Measurements from ENCODE around the gene OGN.

The OGN gene

DNA sequence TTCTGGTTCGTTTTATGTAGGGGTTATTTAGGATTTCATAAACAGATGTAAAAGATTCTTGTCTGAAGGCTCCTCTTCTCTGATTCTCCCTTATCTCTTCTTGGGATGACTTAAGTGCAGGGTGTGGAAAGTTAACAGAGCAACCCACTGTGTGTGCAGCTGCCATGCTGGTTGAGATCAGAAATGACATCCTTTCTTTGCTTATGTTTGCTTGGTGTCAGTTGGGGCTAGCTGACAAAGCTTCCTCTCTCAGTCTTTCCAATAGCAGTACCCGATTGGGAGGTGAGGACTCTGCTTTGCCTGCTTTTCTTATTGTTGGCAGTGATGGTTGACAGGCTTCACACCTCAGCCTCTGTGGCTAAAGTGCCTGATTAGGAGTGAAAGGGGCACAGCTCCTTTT, 26.5 kb downstream of the OGN start:
- H3K9me3 ChIP-seq (ENCODE audit: control insufficient read depth, low read depth, low read length) = no peaks in the 10 kb centered on the region
- H3K27ac ChIP-seq (ENCODE audit: low read length) = no peak overlapping the region
- peaks cover 10% of the 10 kb centered on the region for H3K4me1 ChIP-seq (ENCODE audit: control insufficient read depth, low read depth, low read length)
- no peak overlapping the region for H3K9ac ChIP-seq (ENCODE audit: low read length)
- H3K36me3 ChIP-seq (ENCODE audit: control insufficient read depth, low read depth, low read length) = no peaks in the 10 kb centered on the region
- H3K4me3 ChIP-seq (ENCODE audit: low read length) = no peak overlapping the region
- H3K27me3 ChIP-seq (ENCODE audit: control insufficient read depth, insufficient read depth, low read length) = no peaks in the 10 kb centered on the region

DNA sequence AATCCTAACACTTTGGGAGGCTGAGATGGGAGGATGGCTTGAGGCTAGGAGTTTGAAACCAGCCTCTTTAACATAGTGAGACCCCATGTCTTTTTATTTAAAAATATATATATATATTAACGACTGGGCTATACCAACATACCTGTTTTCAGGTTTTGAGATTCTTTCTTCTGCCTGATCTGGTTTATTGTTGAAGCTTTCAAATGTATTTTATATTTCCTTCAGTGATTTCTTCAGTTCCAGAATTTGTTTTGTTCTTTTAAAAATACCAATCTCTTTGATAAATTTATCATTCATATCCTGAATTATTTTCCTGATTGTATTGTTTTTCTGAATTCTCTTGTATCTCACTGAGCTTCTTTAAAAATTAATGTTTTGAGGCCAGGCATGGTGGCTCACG, 31.2 kb downstream of the OGN start:
- H3K4me1 ChIP-seq (ENCODE audit: control insufficient read depth, low read depth, low read length) = no peaks in the 10 kb centered on the region
- no peak overlapping the region for H3K4me3 ChIP-seq (ENCODE audit: low read length)
- no peaks in the 10 kb centered on the region for H3K9me3 ChIP-seq (ENCODE audit: control insufficient read depth, low read depth, low read length)
- no peak overlapping the region for H3K9ac ChIP-seq (ENCODE audit: low read length)
- H3K27ac ChIP-seq (ENCODE audit: low read length) = no peak overlapping the region
- no peaks in the 10 kb centered on the region for H3K27me3 ChIP-seq (ENCODE audit: control insufficient read depth, insufficient read depth, low read length)
- H3K36me3 ChIP-seq (ENCODE audit: control insufficient read depth, low read depth, low read length) = no peaks in the 10 kb centered on the region

DNA sequence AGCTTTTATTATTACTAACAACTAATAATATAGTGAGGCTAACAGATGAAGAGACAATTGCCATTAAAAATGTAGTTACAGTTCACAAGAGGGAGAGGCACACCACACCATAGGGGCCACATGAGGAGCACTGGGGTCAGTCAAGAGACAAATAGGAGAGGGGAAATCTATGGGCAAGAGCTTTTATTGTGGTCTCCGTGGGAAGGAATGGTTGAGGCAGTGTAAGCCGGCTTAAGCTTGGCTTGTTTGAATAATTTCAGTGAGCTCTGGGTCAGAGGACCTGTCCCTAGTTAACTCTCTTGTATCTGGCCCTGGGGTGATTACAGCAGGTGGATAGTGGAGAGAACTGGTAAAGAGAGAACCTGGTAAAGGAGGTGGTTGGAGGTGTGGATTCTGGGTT, 35.3 kb downstream of the OGN start:
- no peak overlapping the region for H3K27ac ChIP-seq (ENCODE audit: low read length)
- no peaks in the 10 kb centered on the region for H3K4me1 ChIP-seq (ENCODE audit: control insufficient read depth, low read depth, low read length)
- no peaks in the 10 kb centered on the region for H3K9me3 ChIP-seq (ENCODE audit: control insufficient read depth, low read depth, low read length)
- H3K27me3 ChIP-seq (ENCODE audit: control insufficient read depth, insufficient read depth, low read length) = no peaks in the 10 kb centered on the region
- no peak overlapping the region for H3K4me3 ChIP-seq (ENCODE audit: low read length)
- H3K36me3 ChIP-seq (ENCODE audit: control insufficient read depth, low read depth, low read length) = no peaks in the 10 kb centered on the region
- H3K9ac ChIP-seq (ENCODE audit: low read length) = no peak overlapping the region

DNA sequence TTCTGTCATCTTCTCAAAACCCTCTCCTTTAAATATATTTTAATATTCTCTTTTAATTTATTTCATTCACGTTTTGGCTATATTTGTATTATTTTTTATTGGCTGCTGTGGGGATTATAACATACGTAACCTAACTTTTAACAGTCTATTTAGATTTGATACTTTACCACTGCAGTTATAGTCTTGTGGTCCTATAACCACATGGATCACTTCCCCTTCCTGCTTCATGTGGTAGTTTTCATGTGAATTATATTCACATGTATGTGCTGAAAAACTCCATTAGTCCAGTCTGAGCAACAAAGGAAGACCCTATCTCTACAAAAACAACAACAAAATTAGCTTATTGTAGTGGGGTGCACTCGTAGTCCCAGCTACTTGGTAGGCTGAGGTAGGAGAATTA, 44.3 kb downstream of the OGN start:
- H3K9ac ChIP-seq (ENCODE audit: low read length) = no peak overlapping the region
- H3K4me3 ChIP-seq (ENCODE audit: low read length) = no peak overlapping the region
- no peaks in the 10 kb centered on the region for H3K36me3 ChIP-seq (ENCODE audit: control insufficient read depth, low read depth, low read length)
- no peaks in the 10 kb centered on the region for H3K27me3 ChIP-seq (ENCODE audit: control insufficient read depth, insufficient read depth, low read length)
- no peaks in the 10 kb centered on the region for H3K4me1 ChIP-seq (ENCODE audit: control insufficient read depth, low read depth, low read length)
- no peak overlapping the region for H3K27ac ChIP-seq (ENCODE audit: low read length)
- no peaks in the 10 kb centered on the region for H3K9me3 ChIP-seq (ENCODE audit: control insufficient read depth, low read depth, low read length)

DNA sequence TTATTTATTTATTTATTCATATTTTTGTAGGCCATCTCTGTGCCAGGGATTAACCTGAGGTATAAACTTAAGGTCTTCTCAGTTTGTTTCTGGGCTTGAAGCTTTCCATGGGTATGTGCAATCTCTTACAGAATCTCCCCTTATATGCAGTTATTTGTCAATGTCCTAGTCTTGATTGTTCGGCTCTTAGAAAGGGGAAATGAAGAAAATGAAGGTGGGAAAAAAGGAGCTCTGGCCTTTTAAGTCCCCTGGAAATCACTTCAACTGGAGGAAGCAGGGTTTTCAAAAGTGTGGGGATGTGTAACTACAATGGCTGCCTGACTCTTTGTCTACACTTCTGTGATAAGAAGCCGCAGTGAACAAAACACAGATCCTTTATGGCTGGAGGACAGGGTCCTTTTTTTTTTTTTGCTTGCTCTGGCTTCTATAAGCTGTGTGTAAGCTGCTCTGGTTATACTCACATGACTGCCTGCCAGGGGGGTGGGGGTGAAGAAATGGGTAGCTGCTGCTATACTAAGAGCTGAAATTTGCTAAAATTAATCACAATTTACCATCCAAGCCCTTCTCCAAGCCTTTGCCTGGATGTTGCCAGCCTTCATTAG, 44.9 kb downstream of the OGN start:
- Histone ChIP-seq H3K36me3 (ENCODE audit: control insufficient read depth, low read depth, low read length) (no peaks in the 10 kb centered on the region), H3K27me3 (ENCODE audit: control insufficient read depth, insufficient read depth, low read length) (no peaks in the 10 kb centered on the region), H3K4me3 (ENCODE audit: low read length) (no peak overlapping the region), H3K4me1 (ENCODE audit: control insufficient read depth, low read depth, low read length) (no peaks in the 10 kb centered on the region), H3K9ac (ENCODE audit: low read length) (no peak overlapping the region), H3K27ac (ENCODE audit: low read length) (no peak overlapping the region), H3K9me3 (ENCODE audit: control insufficient read depth, low read depth, low read length) (no peaks in the 10 kb centered on the region)

DNA sequence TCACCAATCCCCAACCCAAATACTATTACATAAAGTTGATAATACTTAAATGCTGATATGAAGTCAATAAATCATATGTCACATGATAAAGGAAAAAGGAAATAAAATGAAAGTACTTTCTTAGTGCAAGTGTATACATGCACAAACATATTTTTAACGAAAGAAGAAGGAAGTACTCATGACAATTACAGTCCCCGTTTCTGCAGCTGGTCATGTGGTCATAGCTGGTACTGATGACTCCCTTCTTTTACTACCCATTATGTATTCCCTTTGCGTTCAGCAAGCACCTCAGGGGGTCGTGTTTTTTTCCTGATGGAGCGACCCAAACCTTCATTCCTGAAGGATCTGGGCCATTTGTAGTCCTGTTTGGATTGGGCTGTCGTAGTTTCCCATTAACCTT, 51.3 kb downstream of the OGN start:
- H3K4me3 ChIP-seq (ENCODE audit: low read length) = no peak overlapping the region
- no peaks in the 10 kb centered on the region for H3K36me3 ChIP-seq (ENCODE audit: control insufficient read depth, low read depth, low read length)
- H3K4me1 ChIP-seq (ENCODE audit: control insufficient read depth, low read depth, low read length) = no peaks in the 10 kb centered on the region

DNA sequence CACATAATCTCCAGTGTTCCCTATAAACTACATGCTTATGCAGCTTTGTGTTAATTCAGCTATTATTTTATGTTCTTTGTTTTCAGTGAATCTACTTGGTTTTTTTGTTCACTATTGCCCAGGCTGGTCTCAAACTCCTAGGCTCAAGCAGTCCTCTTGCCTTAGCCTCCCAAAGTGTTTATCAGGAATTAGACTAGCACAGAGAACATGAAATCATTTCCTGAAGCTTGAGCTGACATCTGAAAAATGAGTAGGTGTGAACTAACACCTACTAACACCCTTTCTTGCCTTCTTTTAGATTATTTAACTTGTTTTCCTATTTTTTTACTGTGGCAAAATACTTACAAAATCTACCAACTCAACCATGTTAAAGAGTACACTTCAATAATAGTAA, 53.6 kb downstream of the OGN start:
- no peaks in the 10 kb centered on the region for H3K4me1 ChIP-seq (ENCODE audit: control insufficient read depth, low read depth, low read length)
- no peaks in the 10 kb centered on the region for H3K36me3 ChIP-seq (ENCODE audit: control insufficient read depth, low read depth, low read length)
- H3K4me3 ChIP-seq (ENCODE audit: low read length) = no peak overlapping the region
- H3K9me3 ChIP-seq (ENCODE audit: control insufficient read depth, low read depth, low read length) = no peaks in the 10 kb centered on the region
- no peak overlapping the region for H3K27ac ChIP-seq (ENCODE audit: low read length)
- H3K9ac ChIP-seq (ENCODE audit: low read length) = no peak overlapping the region
- H3K27me3 ChIP-seq (ENCODE audit: control insufficient read depth, insufficient read depth, low read length) = no peaks in the 10 kb centered on the region

More for the DNA sequence above, 51.3 kb downstream of the OGN start:
- H3K9ac ChIP-seq (ENCODE audit: low read length) = no peak overlapping the region
- no peak overlapping the region for H3K27ac ChIP-seq (ENCODE audit: low read length)
- H3K27me3 ChIP-seq (ENCODE audit: control insufficient read depth, insufficient read depth, low read length) = no peaks in the 10 kb centered on the region
- H3K9me3 ChIP-seq (ENCODE audit: control insufficient read depth, low read depth, low read length) = no peaks in the 10 kb centered on the region

DNA sequence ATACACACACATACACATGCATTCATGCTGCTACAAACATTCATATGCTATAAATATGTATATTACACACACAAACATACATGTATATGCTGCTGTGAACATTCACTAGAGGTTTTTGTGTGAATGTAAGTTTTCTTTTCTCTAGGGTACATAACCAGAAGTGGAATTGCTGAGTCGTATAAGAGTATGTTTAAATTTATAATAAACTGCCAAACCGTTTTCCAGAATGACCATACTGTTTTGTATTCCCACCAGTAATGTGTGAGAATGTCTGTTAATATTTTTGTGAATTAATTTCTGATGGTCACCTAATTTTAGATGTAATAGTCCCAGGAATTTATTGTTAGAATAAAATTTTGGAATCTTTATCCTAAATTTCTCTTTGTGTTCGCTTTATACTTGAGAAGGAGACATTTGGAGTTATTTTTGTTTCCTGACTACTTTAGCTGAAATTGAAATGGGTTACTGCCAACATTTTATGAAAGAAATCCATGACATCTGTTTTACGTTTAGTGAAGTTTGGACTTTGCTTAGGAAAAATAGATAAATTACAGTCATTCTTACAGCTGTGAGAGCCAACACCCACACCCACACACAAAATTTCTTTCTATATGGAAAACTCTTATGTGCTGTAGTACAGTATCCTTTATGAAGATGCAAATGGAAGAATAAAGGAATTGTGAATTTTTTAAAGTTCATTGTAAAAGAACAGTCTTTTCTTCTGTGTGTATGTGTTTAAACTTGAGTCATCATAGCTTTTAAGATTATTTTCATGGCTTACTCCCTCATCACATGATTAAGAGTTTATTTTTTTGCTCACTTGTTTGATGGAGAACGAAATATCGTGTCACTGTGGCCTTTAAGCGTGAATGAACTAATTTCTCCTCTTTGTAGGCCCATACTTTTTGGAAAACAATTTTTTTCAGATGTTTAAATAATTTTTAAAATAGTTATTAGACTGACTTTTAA, 54.3 kb downstream of the OGN start:
- no peaks in the 10 kb centered on the region for H3K9me3 ChIP-seq (ENCODE audit: control insufficient read depth, low read depth, low read length)
- no peaks in the 10 kb centered on the region for H3K4me1 ChIP-seq (ENCODE audit: control insufficient read depth, low read depth, low read length)
- no peak overlapping the region for H3K4me3 ChIP-seq (ENCODE audit: low read length)
- no peak overlapping the region for H3K27ac ChIP-seq (ENCODE audit: low read length)
- H3K36me3 ChIP-seq (ENCODE audit: control insufficient read depth, low read depth, low read length) = no peaks in the 10 kb centered on the region
- no peak overlapping the region for H3K9ac ChIP-seq (ENCODE audit: low read length)
- H3K27me3 ChIP-seq (ENCODE audit: control insufficient read depth, insufficient read depth, low read length) = no peaks in the 10 kb centered on the region

DNA sequence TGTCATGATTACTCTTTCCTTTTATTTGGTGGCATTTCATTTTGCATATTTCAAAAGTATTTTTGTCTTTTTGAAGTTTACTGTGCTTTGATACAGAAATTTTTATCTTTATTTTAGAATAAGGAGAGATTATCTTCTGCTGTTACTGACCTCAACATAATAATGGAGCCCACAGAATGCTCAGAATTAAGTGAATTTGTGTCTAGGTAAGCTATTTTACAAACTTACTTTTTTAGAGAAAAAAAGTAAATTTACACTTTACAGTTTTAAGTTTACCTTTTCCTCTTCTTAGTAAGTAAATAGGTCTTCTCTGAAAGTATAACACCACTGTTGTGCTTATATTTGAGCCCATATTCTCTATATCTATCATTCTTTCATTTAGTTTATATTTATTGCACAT, 58.8 kb downstream of the OGN start:
- Histone ChIP-seq H3K4me1 (ENCODE audit: control insufficient read depth, low read depth, low read length) (no peaks in the 10 kb centered on the region), H3K4me3 (ENCODE audit: low read length) (no peak overlapping the region), H3K36me3 (ENCODE audit: control insufficient read depth, low read depth, low read length) (no peaks in the 10 kb centered on the region)

DNA sequence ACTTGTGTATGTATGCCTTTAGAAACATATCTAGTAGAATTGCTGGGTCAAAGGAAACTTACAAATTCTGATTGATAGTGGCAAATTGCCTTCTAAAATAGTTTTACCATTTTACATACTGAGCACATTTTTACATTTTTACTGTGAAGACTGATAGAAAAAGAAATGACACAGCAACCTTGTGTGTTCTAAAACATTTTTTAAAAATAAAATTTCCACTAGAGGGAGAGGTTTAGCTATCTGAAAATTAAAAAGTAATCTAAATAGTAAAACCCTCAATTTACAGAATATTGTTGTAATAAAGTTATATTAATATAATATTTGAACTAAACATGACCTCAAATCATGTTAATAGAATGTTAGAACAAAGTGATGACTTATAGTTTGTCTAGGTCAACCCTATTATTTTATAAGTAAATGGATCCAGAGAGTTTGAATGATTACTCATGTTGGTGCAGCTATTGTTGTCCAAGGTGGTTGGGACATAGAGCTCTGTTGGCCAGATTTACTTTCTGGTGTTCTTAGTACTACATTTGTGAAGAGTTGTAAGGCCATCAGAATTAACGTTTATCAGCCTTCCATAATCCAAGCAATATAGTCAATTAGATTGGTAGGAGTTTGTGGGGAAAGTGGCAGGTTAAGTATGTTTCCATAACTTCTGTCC, 61.4 kb downstream of the OGN start:
- H3K27me3 ChIP-seq (ENCODE audit: control insufficient read depth, insufficient read depth, low read length) = no peaks in the 10 kb centered on the region
- peaks cover 9% of the 10 kb centered on the region for H3K36me3 ChIP-seq (ENCODE audit: control insufficient read depth, low read depth, low read length)
- no peak overlapping the region for H3K9ac ChIP-seq (ENCODE audit: low read length)
- H3K4me3 ChIP-seq (ENCODE audit: low read length) = no peak overlapping the region
- no peaks in the 10 kb centered on the region for H3K9me3 ChIP-seq (ENCODE audit: control insufficient read depth, low read depth, low read length)
- H3K27ac ChIP-seq (ENCODE audit: low read length) = no peak overlapping the region
- no peaks in the 10 kb centered on the region for H3K4me1 ChIP-seq (ENCODE audit: control insufficient read depth, low read depth, low read length)

More for the DNA sequence above, 58.8 kb downstream of the OGN start:
- Histone ChIP-seq H3K27ac (ENCODE audit: low read length) (no peak overlapping the region), H3K27me3 (ENCODE audit: control insufficient read depth, insufficient read depth, low read length) (no peaks in the 10 kb centered on the region), H3K9ac (ENCODE audit: low read length) (no peak overlapping the region), H3K9me3 (ENCODE audit: control insufficient read depth, low read depth, low read length) (no peaks in the 10 kb centered on the region)

DNA sequence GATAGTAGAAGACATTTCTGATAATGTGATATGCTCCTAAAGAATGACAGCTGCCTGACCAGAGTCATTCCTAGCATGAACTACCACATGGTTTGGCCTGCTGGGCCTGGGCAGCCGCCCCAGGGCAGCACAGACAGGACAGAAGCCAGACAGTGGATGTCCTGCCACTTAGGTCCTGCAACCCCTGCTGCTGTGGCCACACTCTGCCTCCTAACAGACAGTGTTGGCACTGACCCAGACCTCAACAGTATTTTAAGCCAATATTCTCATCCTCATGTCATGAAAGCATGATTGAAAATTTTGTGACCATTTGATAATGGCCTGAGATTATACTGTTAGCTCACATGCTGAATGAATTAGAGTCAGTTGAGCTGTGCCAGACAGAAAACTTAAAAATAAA, 62.8 kb downstream of the OGN start:
- H3K9ac ChIP-seq (ENCODE audit: low read length) = no peak overlapping the region
- no peak overlapping the region for H3K27ac ChIP-seq (ENCODE audit: low read length)
- H3K27me3 ChIP-seq (ENCODE audit: control insufficient read depth, insufficient read depth, low read length) = no peaks in the 10 kb centered on the region
- no peaks in the 10 kb centered on the region for H3K4me1 ChIP-seq (ENCODE audit: control insufficient read depth, low read depth, low read length)
- H3K4me3 ChIP-seq (ENCODE audit: low read length) = no peak overlapping the region
- peaks cover 9% of the 10 kb centered on the region for H3K36me3 ChIP-seq (ENCODE audit: control insufficient read depth, low read depth, low read length)
- no peaks in the 10 kb centered on the region for H3K9me3 ChIP-seq (ENCODE audit: control insufficient read depth, low read depth, low read length)
